HG03575 (cell line): ENCODE measurements around the gene ITGA6.

ENCODE experiments used
- ATAC-seq: cut with Tn5 transposase; IDR thresholded peaks from one replicate; pipeline ENCODE4 v1.9.1; 2021; ENCODE audit not compliant: unreplicated experiment, insufficient number of reproducible peaks, low FRiP score; ENCODE audit errors: extremely low read depth

ITGA6 gene

GRCh38 chr2:172427256-172427989 lies at the start of gene ITGA6:
TSS of gene ITGA6 (plus strand) at chr2:172427586.
- ATAC-seq, result no peak

GRCh38 chr2:172380436-172381274 lies 46.7 kb upstream of the ITGA6 start:
- no peak for ATAC-seq

- no peak for ATAC-seq
Observed at GRCh38 chr2:172381275-172382027, 45.9 kb upstream of the ITGA6 start.

- no peak for ATAC-seq
Observed at GRCh38 chr2:172387361-172387760, 40.0 kb upstream of the ITGA6 start.

GRCh38 chr2:172389685-172390339 lies 37.6 kb upstream of the ITGA6 start:
- ATAC-seq, result no peak

GRCh38 chr2:172394002-172394401 lies 33.4 kb upstream of the ITGA6 start:
- no peak for ATAC-seq

- ATAC-seq, result no peak
Observed at GRCh38 chr2:172395503-172395902, 31.9 kb upstream of the ITGA6 start.

GRCh38 chr2:172397148-172397834 lies 30.1 kb upstream of the ITGA6 start:
- ATAC-seq, result no peak

GRCh38 chr2:172398440-172398839 lies 28.9 kb upstream of the ITGA6 start:
- ATAC-seq, result no peak

- no peak for ATAC-seq
Observed at GRCh38 chr2:172399765-172400164, 27.6 kb upstream of the ITGA6 start.

GRCh38 chr2:172402198-172402597 lies 25.2 kb upstream of the ITGA6 start:
- ATAC-seq, result no peak

GRCh38 chr2:172403402-172403801 lies 24.0 kb upstream of the ITGA6 start:
- ATAC-seq, result no peak

- ATAC-seq, result no peak
Observed at GRCh38 chr2:172403881-172404468, 23.4 kb upstream of the ITGA6 start.

GRCh38 chr2:172404824-172405223 lies 22.6 kb upstream of the ITGA6 start:
- no peak for ATAC-seq

GRCh38 chr2:172405673-172406072 lies 21.7 kb upstream of the ITGA6 start:
- ATAC-seq, result no peak

GRCh38 chr2:172408143-172408766 lies 19.1 kb upstream of the ITGA6 start:
- no peak for ATAC-seq

- ATAC-seq, result no peak
Observed at GRCh38 chr2:172409042-172409441, 18.3 kb upstream of the ITGA6 start.

GRCh38 chr2:172412984-172413492 lies 14.3 kb upstream of the ITGA6 start:
- ATAC-seq, result no peak
